ENCODE data around the gene NAA10.

NAA10 gene

GRCh38 chrX:153948002-153948466 lies 13.2 kb upstream of the NAA10 start:
- DNase-seq, result no peak

- DNase-seq, result peak; percentile 76
Measured at GRCh38 chrX:153947009-153947769, 12.4 kb upstream of the NAA10 start.

GRCh38 chrX:153945956-153946943 lies 11.4 kb upstream of the NAA10 start:
- no peak for DNase-seq

GRCh38 chrX:153944800-153945150 lies 9.9 kb upstream of the NAA10 start:
- DNase-seq, result no peak

GRCh38 chrX:153944140-153944799 lies 9.4 kb upstream of the NAA10 start, which contains the start of gene RENBP:
Gene RENBP (minus strand): TSS chrX:153944643. CDS start chrX:153944610, 33 bp downstream.
- DNase-seq, result peak; percentile 47

GRCh38 chrX:153941336-153942252 lies 6.8 kb upstream of the NAA10 start:
- DNase-seq, result no peak

GRCh38 chrX:153939573-153939972 lies 4.7 kb upstream of the NAA10 start:
- DNase-seq, result no peak

GRCh38 chrX:153938226-153938786 lies 3.5 kb upstream of the NAA10 start:
- no peak for DNase-seq

- no peak for DNase-seq
Measured at GRCh38 chrX:153937056-153937455, 2.2 kb upstream of the NAA10 start.

- DNase-seq, result no peak
Measured at GRCh38 chrX:153935326-153935851, 552 bp upstream of the NAA10 start.

GRCh38 chrX:153934148-153934761 lies 582 bp downstream of the NAA10 start:
- no peak for DNase-seq

GRCh38 chrX:153933748-153934147 lies 1.1 kb downstream of the NAA10 start:
- no peak for DNase-seq

GRCh38 chrX:153932220-153932915 lies 2.5 kb downstream of the NAA10 start:
- no peak for DNase-seq

- no peak for DNase-seq
Measured at GRCh38 chrX:153931748-153932147, 3.1 kb downstream of the NAA10 start.

- DNase-seq, result no peak
Measured at GRCh38 chrX:153931151-153931550, 3.7 kb downstream of the NAA10 start.

- no peak for DNase-seq
Measured at GRCh38 chrX:153930011-153930910, 4.6 kb downstream of the NAA10 start.

- DNase-seq, result no peak
Measured at GRCh38 chrX:153929576-153929975, 5.3 kb downstream of the NAA10 start.

- no peak for DNase-seq
Measured at GRCh38 chrX:153928846-153929245, 6.0 kb downstream of the NAA10 start.

Data from stimulated activated CD4-positive, alpha-beta T cell treated with anti-CD3 and anti-CD28 coated beads, Interleukin-4, amount 100 ng/mL, for 1 hour (primary cell).